ENCODE measurements around the gene DVL2.

Gene DVL2

GRCh38 chr17:7176107-7176840, 58.0 kb downstream of the DVL2 start:
- in situ Hi-C loops (cut with HindIII; ENCODE audit: low sequenced_read_pairs) = no loop called here
